Breast epithelium (tissue), 3 donors: ENCODE results near the gene USP10.

Source experiments
- CTCF ChIP-seq, 3 donors: fragments of 450-650 bp; IDR thresholded peaks; one replicate each; pipeline ENCODE4 v1.5.1; 2016 to 2017; ENCODE audit warnings: antibody characterized with exemption in 3 of 3, mild to moderate bottlenecking in 3 of 3, moderate library complexity in 3 of 3
- POLR2A ChIP-seq: fragments of 450-650 bp; IDR thresholded peaks from one replicate; pipeline ENCODE4 v1.6.1; 2016; ENCODE audit warnings: antibody characterized with exemption, mild to moderate bottlenecking, moderate library complexity
- POLR2AphosphoS5 ChIP-seq, 3 donors: sonication (generic); formaldehyde crosslinking; IDR thresholded peaks; one replicate each; pipeline ENCODE4 v1.6.1; 2017; ENCODE audit warnings: antibody characterized with exemption in 3 of 3

DNA sequence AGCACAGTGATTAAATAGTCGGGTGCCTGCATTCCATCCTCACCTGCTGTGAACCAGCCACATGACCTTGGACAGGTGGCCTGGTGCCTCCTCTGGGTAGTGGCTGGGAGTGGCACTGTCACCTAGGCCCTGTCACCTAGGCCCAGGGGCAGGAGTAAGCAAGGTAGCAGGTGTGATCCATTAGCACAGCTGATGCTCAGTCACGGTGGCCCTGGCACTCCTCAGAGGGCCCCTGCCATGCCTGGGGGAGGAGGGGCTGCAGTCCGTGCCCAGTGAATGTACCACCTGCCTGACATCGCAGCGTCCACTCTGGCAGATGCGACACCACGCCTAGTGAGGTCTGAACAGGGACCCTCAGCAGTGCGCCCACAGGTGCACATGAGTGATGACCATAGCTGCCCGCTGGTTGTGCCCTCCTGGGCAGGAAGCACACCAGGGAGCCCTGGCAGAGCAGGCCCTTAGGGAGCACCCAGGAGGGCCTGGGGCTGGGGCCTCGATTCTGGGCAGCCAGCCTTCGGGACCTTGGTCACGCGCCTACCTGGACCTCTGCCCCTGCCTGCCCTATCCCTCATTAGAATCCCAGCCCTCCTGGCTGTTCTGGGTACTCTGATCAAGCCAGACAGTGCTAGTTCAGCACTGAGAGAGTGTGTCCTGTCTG, 86.9 kb downstream of the USP10 start:
- TF ChIP-seq CTCF (IDR thresholded peaks at IDR 0.05): no peak
- TF ChIP-seq POLR2A: no peak
- no peak for TF ChIP-seq POLR2AphosphoS5 (IDR thresholded peaks at IDR 0.05)
